IMR-90 (cell line): ENCODE results near the gene ASB16. TPM values are rescaled to one million over a fixed set of nuclear protein-coding genes. Genes with fewer than 3 reads are reported as not detected.
A peak's percentile ranks its signal among the peaks of the same experiment; 100 is the strongest.

Experiments
- ATAC-seq: fragments of 200-7000 bp; cut with Tn5 transposase; 2 replicates; pipeline ENCODE4 v1.9.1; 2020; ENCODE audit warnings: low read depth, mild to moderate bottlenecking, moderate library complexity
- BruUV-seq: library from RNA; stranded (reverse); fragments of 400-500 nt; replicated peaks from 2 replicates; lab custom pipeline; 2021; lab: Mats Ljungman, UMichigan
- CTCF ChIA-PET: fragments of 300-600 bp; formaldehyde crosslinking; extraction: SDS; loops from one replicate; lab custom pipeline; 2021; ENCODE audit warnings: antibody characterized with exemption; lab: Yijun Ruan, JAX
- POLR2A ChIA-PET: fragments of 300-600 bp; sonication (Branson Sonifier 250); formaldehyde crosslinking; loops from one replicate; lab custom pipeline; 2022; ENCODE audit warnings: antibody characterized with exemption; ENCODE audit not compliant: unreplicated experiment; lab: Charles Lee
- DNase-seq: peaks from one replicate; pipeline ENCODE4 v3.0.0; 2013
- H2AFZ ChIP-seq: replicated peaks from 2 replicates; pipeline ENCODE3; 2013; ENCODE audit warnings: low read length, mild to moderate bottlenecking; ENCODE audit not compliant: poor library complexity
- H2AK5ac ChIP-seq: 2 replicates; pipeline ENCODE4 v1.6.1; 2013; ENCODE audit warnings: low read depth, low read length, inconsistent platforms
- H2AK9ac ChIP-seq: replicated peaks from 2 replicates; pipeline ENCODE3; 2013; ENCODE audit warnings: mild to moderate bottlenecking, low read depth, low read length, moderate library complexity; ENCODE audit not compliant: poor library complexity
- H2BK120ac ChIP-seq: 2 replicates; pipeline ENCODE4 v1.6.1; 2013; ENCODE audit warnings: low read depth, low read length, inconsistent platforms
- H2BK15ac ChIP-seq: 3 replicates; pipeline ENCODE4 v1.6.1; 2013; ENCODE audit warnings: low read depth, low read length, inconsistent platforms
- H2BK20ac ChIP-seq: 2 replicates; pipeline ENCODE4 v1.6.1; 2013; ENCODE audit warnings: low read depth, mild to moderate bottlenecking, inconsistent platforms, low read length, moderate library complexity
- H2BK5ac ChIP-seq: 2 replicates; pipeline ENCODE4 v1.6.1; 2013; ENCODE audit warnings: mild to moderate bottlenecking, low read depth, low read length, inconsistent platforms; ENCODE audit not compliant: poor library complexity, severe bottlenecking
- H3K14ac ChIP-seq: replicated peaks from 2 replicates; pipeline ENCODE4 v1.6.1; 2013; ENCODE audit warnings: low read depth, low read length, inconsistent platforms
- H3K18ac ChIP-seq: 2 replicates; pipeline ENCODE4 v1.6.1; 2013; ENCODE audit warnings: low read depth, low read length, control low read depth
- H3K23ac ChIP-seq: 2 replicates; pipeline ENCODE4 v1.6.1; 2013; ENCODE audit warnings: low read depth, low read length, inconsistent platforms
- H3K27ac ChIP-seq: 2 replicates; pipeline ENCODE4 v1.5.1; 2013; ENCODE audit warnings: mild to moderate bottlenecking, control low read depth, low read length; ENCODE audit not compliant: insufficient read depth
- H3K27me3 ChIP-seq: 2 replicates; pipeline ENCODE4 v1.6.1; 2013; ENCODE audit warnings: low read length; ENCODE audit not compliant: control insufficient read depth, insufficient read depth
- H3K36me3 ChIP-seq: 2 replicates; pipeline ENCODE4 v1.6.1; 2013; ENCODE audit warnings: low read length, mixed read lengths; ENCODE audit not compliant: control insufficient read depth, insufficient read depth
- H3K4ac ChIP-seq: 2 replicates; pipeline ENCODE4 v1.6.1; 2013; ENCODE audit warnings: low read depth, low read length, inconsistent platforms
- H3K4me1 ChIP-seq: 2 replicates; pipeline ENCODE4 v1.6.1; 2013; ENCODE audit warnings: low read length, mixed read lengths; ENCODE audit not compliant: control insufficient read depth, insufficient read depth
- H3K4me2 ChIP-seq: 2 replicates; pipeline ENCODE4 v1.6.1; 2013; ENCODE audit warnings: low read depth, mild to moderate bottlenecking, control low read depth, low read length, moderate library complexity
- H3K4me3 ChIP-seq: 2 replicates; pipeline ENCODE4 v1.5.1; 2013; ENCODE audit warnings: low read depth, mild to moderate bottlenecking, control low read depth, low read length, moderate library complexity; ENCODE audit not compliant: insufficient read depth
- H3K56ac ChIP-seq: 2 replicates; pipeline ENCODE4 v1.6.1; 2013; ENCODE audit warnings: low read length, inconsistent platforms; ENCODE audit not compliant: insufficient read depth; ENCODE audit errors: extremely low read depth
- H3K79me1 ChIP-seq, 2 experiments: 2 replicates each; pipeline ENCODE4 v1.6.1; 2013; ENCODE audit warnings: low read length in 2 of 2, inconsistent platforms in 1 of 2, low read depth in 1 of 2
- H3K9ac ChIP-seq: 2 replicates; pipeline ENCODE4 v1.6.1; 2013; ENCODE audit warnings: low read depth, low read length, control low read depth
- H3K9me1 ChIP-seq: 2 replicates; pipeline ENCODE4 v1.6.1; 2013; ENCODE audit warnings: low read length, inconsistent platforms; ENCODE audit not compliant: insufficient read depth
- H3K9me3 ChIP-seq: 2 replicates; pipeline ENCODE4 v1.6.1; 2013; ENCODE audit warnings: low read length; ENCODE audit not compliant: control insufficient read depth, insufficient read depth
- H4K20me1 ChIP-seq: 2 replicates; pipeline ENCODE4 v1.6.1; 2013; ENCODE audit warnings: low read length, inconsistent platforms; ENCODE audit not compliant: insufficient read depth
- H4K5ac ChIP-seq: 2 replicates; pipeline ENCODE4 v1.6.1; 2013; ENCODE audit warnings: mild to moderate bottlenecking, low read depth, low read length, control low read depth
- H4K8ac ChIP-seq, 2 experiments: 2 replicates each; pipeline ENCODE4 v1.6.1; 2013; ENCODE audit warnings: low read depth in 2 of 2, low read length in 2 of 2, control low read depth in 1 of 2, inconsistent platforms in 1 of 2
- H4K91ac ChIP-seq: 2 replicates; pipeline ENCODE4 v1.6.1; 2013; ENCODE audit warnings: low read depth, low read length, inconsistent platforms; ENCODE audit not compliant: insufficient read depth
- CEBPB ChIP-seq: IDR thresholded peaks from 2 replicates; pipeline ENCODE4 v1.6.1; 2012; ENCODE audit warnings: low read depth, low read length, improper control_type of control experiment
- CHD1 ChIP-seq: IDR thresholded peaks from 2 replicates; pipeline ENCODE4 v1.6.1; 2012; ENCODE audit warnings: low read depth, low read length, improper control_type of control experiment
- CTCF ChIP-seq: conservative IDR thresholded peaks from 2 replicates; pipeline ENCODE4 v1.5.1; 2012; ENCODE audit warnings: mild to moderate bottlenecking, low read depth, low read length, improper control_type of control experiment
- FOS ChIP-seq: fragments of 150-350 bp; IDR thresholded peaks from 2 replicates; pipeline ENCODE4 v1.6.1; 2016; ENCODE audit warnings: low read depth, low read length
- MAFK ChIP-seq: IDR thresholded peaks from 2 replicates; pipeline ENCODE4 v1.6.1; 2012; ENCODE audit warnings: low read depth, low read length, improper control_type of control experiment
- MAZ ChIP-seq: IDR thresholded peaks from 2 replicates; pipeline ENCODE4 v1.6.1; 2012; ENCODE audit warnings: low read depth, mild to moderate bottlenecking, low read length, improper control_type of control experiment, moderate library complexity, borderline replicate concordance
- MXI1 ChIP-seq: IDR thresholded peaks from 2 replicates; pipeline ENCODE4 v1.6.1; 2012; ENCODE audit warnings: low read depth, mild to moderate bottlenecking, low read length, moderate library complexity, borderline replicate concordance
- NFE2L2 ChIP-seq: fragments of 150-350 bp; IDR thresholded peaks from 2 replicates; pipeline ENCODE4 v1.6.1; 2016; ENCODE audit warnings: low read depth, mild to moderate bottlenecking, low read length
- SMC3 ChIP-seq: fragments of 150-350 bp; IDR thresholded peaks from 2 replicates; pipeline ENCODE4 v1.6.1; 2016; ENCODE audit warnings: low read depth, mild to moderate bottlenecking, antibody characterized with exemption, low read length, moderate library complexity
- USF2 ChIP-seq: fragments of 150-350 bp; IDR thresholded peaks from 2 replicates; pipeline ENCODE4 v1.6.1; 2017; ENCODE audit warnings: mild to moderate bottlenecking, antibody characterized with exemption, low read length, low read depth
- WGBS, 2 experiments: methylation state at CpG; one replicate each; pipeline versions ENCODE4 v1.1.5 to v1.1.7; 2013; ENCODE audit warnings: missing lambda C conversion rate in 2 of 2; ENCODE audit not compliant: insufficient read length in 1 of 2; ENCODE audit errors: extremely low coverage in 2 of 2; 5-methylcytosine and 5-hydroxymethylcytosine counted together
- dilution Hi-C: fragments of 300-500 bp; cut with HindIII; formaldehyde crosslinking; loops from one replicate; pipeline ENCODE4 v1.14.3; 2018; ENCODE audit warnings: low sequenced_read_pairs; ENCODE audit not compliant: unreplicated experiment
- in situ Hi-C: fragments of 300-500 bp; cut with MboI; formaldehyde crosslinking; loops from 3 replicates; pipeline ENCODE4 v1.14.3; 2019; ENCODE audit warnings: low sequenced_read_pairs, inconsistent platforms, mixed read lengths
- intact Hi-C: fragments of 100-400 bp; cut with micrococcal nuclease; formaldehyde crosslinking; loops from 2 replicates; pipeline ENCODE4 v1.10.0; 2022
- polyA plus RNA-seq, 3 experiments: library from polyadenylated mRNA; depleted of rRNA; stranded (reverse); fragments of >200 nt; gene quantifications; 2 replicates each; pipeline ENCODE4 v1.2.3, GENCODE V29; 2012; ENCODE audit warnings: low replicate concordance in 1 of 3
- total RNA-seq: library from RNA; depleted of rRNA; stranded (reverse); fragments of >200 nt; gene quantifications from 2 replicates; pipeline ENCODE4 v1.2.3, GENCODE V29; 2012

Gene ASB16
- total and polyA plus RNA-seq, 2 of the 4 experiments (the other 2 are of a cell fraction), result 0.05 TPM; not detected in 1

GRCh38 chr17:44214896-44215295, 44.4 kb downstream of the ASB16 start:
- TF ChIP-seq MXI1 (no peak), CHD1 (no peak), CTCF (no peak), NFE2L2 (no peak), CEBPB (no peak), MAZ (no peak), USF2 (no peak), MAFK (no peak), SMC3 (no peak), FOS (no peak)
- CTCF ChIA-PET, result no interaction called here

More at GRCh38 chr17:44214896-44215295, 44.4 kb downstream of the ASB16 start:
- Histone ChIP-seq H3K4me3 (no peak overlapping the region), H4K20me1 (peaks cover 34% of the 10 kb centered on the region), H3K27ac (no peak overlapping the region), H3K14ac (no peak overlapping the region), H4K5ac (no peak overlapping the region), H3K23ac (no peak overlapping the region), H3K9me1 (peaks cover 20% of the 10 kb centered on the region), H3K9ac (no peak overlapping the region), H3K56ac (no peak overlapping the region), H2BK20ac (no peak overlapping the region), H3K27me3 (no peaks in the 10 kb centered on the region), H2AK5ac (no peak overlapping the region), H4K91ac (no peak overlapping the region), H2BK5ac (no peak overlapping the region), H2AK9ac (peak overlapping the region; percentile 31), H2AFZ (no peak overlapping the region), H3K9me3 (no peaks in the 10 kb centered on the region), H2BK120ac (no peak overlapping the region), H3K36me3 (peaks cover 51% of the 10 kb centered on the region), H3K4ac (no peak overlapping the region), H3K18ac (no peak overlapping the region), H3K4me1 (peaks cover 8% of the 10 kb centered on the region), H2BK15ac (no peak overlapping the region), H3K79me1 (peaks cover 38 to 54% of the 10 kb centered on the region in 2 experiments), H3K4me2 (no peak overlapping the region), H4K8ac (no peak overlapping the region)
- dilution Hi-C loops (no loop called here), in situ Hi-C loops (loop anchor here (25.0 kb wide), 2 partner anchors 297 to 422 kb away; partner anchors contain the start of gene GPATCH8), intact Hi-C loops (loop anchor here (10.0 kb wide), 1 partner anchor 290 kb away; the partner anchor contains the start of gene GPATCH8)
- POLR2A ChIA-PET, result no interaction called here
- BruUV-seq, result no TSS peak
- WGBS, 2 experiments, result 100% methylated on average over 3 of the region's 6 CpGs; no CpG with 5 or more reads in 1 of the 2 experiments
- ATAC-seq, result no peak
- no peak for DNase-seq
